ENCODE measurements around the gene MYO1E.

Gene MYO1E

GRCh38 chr15:59158701-59159034 lies 214.0 kb downstream of the MYO1E start:
- DNase-seq (ENCODE audit: low read depth): no peak
- no peak overlapping the region for H3K4me3 ChIP-seq (replicated peaks; ENCODE audit: low read depth, low read length)
- no peak for TF ChIP-seq CTCF (IDR thresholded peaks at IDR 0.05; ENCODE audit: low read length, missing control alignments)

GRCh38 chr15:59157840-59158700 lies 214.6 kb downstream of the MYO1E start:
- no peak for TF ChIP-seq CTCF (IDR thresholded peaks at IDR 0.05; ENCODE audit: low read length, missing control alignments)
- DNase-seq (ENCODE audit: low read depth): no peak
- H3K4me3 ChIP-seq (replicated peaks; ENCODE audit: low read depth, low read length): no peak overlapping the region

- no peak overlapping the region for H3K4me3 ChIP-seq (replicated peaks; ENCODE audit: low read depth, low read length)
- TF ChIP-seq CTCF (IDR thresholded peaks at IDR 0.05; ENCODE audit: low read length, missing control alignments): no peak
- no peak for DNase-seq (ENCODE audit: low read depth)
Observed at GRCh38 chr15:59157396-59157795, 215.3 kb downstream of the MYO1E start.

GRCh38 chr15:59155431-59155830 lies 217.2 kb downstream of the MYO1E start:
- no peak for DNase-seq (ENCODE audit: low read depth)
- no peak for TF ChIP-seq CTCF (IDR thresholded peaks at IDR 0.05; ENCODE audit: low read length, missing control alignments)
- H3K4me3 ChIP-seq (replicated peaks; ENCODE audit: low read depth, low read length): no peak overlapping the region

GRCh38 chr15:59154243-59154642 lies 218.4 kb downstream of the MYO1E start:
- no peak for DNase-seq (ENCODE audit: low read depth)
- TF ChIP-seq CTCF (IDR thresholded peaks at IDR 0.05; ENCODE audit: low read length, missing control alignments): no peak
- H3K4me3 ChIP-seq (replicated peaks; ENCODE audit: low read depth, low read length): no peak overlapping the region

GRCh38 chr15:59153466-59153865 lies 219.2 kb downstream of the MYO1E start:
- TF ChIP-seq CTCF (IDR thresholded peaks at IDR 0.05; ENCODE audit: low read length, missing control alignments): no peak
- no peak overlapping the region for H3K4me3 ChIP-seq (replicated peaks; ENCODE audit: low read depth, low read length)
- no peak for DNase-seq (ENCODE audit: low read depth)
